AG04449 (cell line): ENCODE measurements around the gene ZNF792.

Experiments used
- CTCF ChIA-PET: fragments of 350-600 bp; formaldehyde crosslinking; extraction: SDS; loops from one replicate; lab custom pipeline; 2021; ENCODE audit warnings: antibody characterized with exemption; lab: Yijun Ruan, JAX
- POLR2A ChIA-PET: fragments of 400-600, 350-600 bp; formaldehyde crosslinking; extraction: SDS; loops from one replicate; lab custom pipeline; 2020; ENCODE audit warnings: antibody characterized with exemption, inconsistent platforms; lab: Yijun Ruan, JAX
- DNase-seq: peaks from one replicate; pipeline ENCODE4 v3.0.0-alpha.2; 2010; ENCODE audit warnings: low read depth, low spot score
- H3K4me3 ChIP-seq: 2 replicates; pipeline ENCODE4 v1.5.1; 2011; ENCODE audit warnings: low read depth, mild to moderate bottlenecking, control low read depth, low read length
- TF ChIP-seq, protein P1 (sequence below): IDR thresholded peaks from one replicate; pipeline ENCODE4 v1.5.1; 2011; ENCODE audit warnings: mild to moderate bottlenecking, moderate library complexity, low read length, control low read depth, inconsistent platforms; ENCODE audit not compliant: insufficient read depth; ENCODE audit errors: missing control alignments

The ZNF792 gene

DNA sequence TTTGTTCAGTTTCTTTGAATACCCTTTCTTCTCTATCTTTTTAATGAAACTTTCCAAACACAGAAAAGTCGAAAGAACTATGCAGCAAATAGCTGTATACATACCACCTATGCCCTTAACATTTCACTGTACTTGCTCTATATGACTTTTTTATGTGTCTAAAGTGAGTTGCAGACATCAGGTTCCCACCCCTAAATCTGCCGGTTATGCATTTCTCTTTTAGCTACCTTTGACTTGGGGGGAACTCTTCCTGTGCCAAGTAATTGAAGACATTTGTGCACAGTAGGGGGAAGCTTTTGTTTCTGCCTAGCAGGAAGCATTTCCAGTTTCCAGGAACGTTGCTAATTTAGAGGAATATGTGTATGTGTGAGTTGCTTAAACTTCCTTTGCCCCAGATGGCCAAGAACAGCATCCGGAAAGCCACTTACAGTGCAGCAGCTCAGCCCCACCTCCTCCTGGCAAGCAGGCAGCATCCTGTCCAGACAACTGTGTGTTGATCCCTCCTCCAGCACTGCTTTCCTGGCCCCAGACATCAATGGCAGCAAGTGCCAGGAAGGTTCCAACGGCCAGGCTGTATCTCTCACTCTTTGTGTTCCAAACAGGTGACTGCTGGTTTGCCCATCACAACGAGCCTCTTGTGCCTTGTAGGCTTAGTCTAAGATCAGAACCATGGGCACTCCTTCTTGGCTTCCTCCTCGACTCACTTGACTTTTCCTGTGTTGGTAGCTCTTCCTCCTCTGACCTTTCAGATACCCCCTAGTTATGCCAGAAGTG is 21.4 kb upstream of the ZNF792 start:
- no peak overlapping the region for H3K4me3 ChIP-seq
- ChIA-PET POLR2A (no interaction called here), CTCF (interaction anchor here (0.9 to 3.0 kb wide), 4 partner anchors 12 to 150 kb away, joined by 3 to 19 read pairs (median 10); no protein-coding TSS in a partner anchor)
- no peak for DNase-seq
- TF ChIP-seq, protein P1, sequence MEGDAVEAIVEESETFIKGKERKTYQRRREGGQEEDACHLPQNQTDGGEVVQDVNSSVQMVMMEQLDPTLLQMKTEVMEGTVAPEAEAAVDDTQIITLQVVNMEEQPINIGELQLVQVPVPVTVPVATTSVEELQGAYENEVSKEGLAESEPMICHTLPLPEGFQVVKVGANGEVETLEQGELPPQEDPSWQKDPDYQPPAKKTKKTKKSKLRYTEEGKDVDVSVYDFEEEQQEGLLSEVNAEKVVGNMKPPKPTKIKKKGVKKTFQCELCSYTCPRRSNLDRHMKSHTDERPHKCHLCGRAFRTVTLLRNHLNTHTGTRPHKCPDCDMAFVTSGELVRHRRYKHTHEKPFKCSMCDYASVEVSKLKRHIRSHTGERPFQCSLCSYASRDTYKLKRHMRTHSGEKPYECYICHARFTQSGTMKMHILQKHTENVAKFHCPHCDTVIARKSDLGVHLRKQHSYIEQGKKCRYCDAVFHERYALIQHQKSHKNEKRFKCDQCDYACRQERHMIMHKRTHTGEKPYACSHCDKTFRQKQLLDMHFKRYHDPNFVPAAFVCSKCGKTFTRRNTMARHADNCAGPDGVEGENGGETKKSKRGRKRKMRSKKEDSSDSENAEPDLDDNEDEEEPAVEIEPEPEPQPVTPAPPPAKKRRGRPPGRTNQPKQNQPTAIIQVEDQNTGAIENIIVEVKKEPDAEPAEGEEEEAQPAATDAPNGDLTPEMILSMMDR, result no peak

DNA sequence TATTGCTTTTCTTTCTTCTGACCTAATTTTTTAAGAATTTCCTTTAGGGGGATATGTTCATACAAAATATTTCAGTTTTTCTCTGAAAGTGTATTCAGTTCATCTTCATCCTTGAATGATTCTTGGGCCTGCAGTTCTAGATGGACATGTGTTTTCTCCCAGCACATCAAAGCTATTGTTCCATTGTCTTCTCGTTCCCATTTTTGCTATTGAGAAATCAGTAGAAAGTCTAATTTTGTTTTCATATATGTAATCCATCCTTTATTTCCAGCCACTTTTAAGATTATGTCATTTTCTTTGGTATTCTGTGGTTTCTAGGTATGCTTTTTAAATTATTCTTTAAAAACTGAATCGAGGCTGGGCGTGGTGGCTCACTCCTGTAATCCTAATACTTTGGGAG is 20.3 kb upstream of the ZNF792 start:
- TF ChIP-seq, protein P1, result no peak
- no peak overlapping the region for H3K4me3 ChIP-seq
- no peak for DNase-seq
- POLR2A ChIA-PET, result no interaction called here
- CTCF ChIA-PET, result interaction anchor here (0.7 to 2.7 kb wide), 3 partner anchors 10 to 27 kb away, joined by 3 to 15 read pairs (median 4); no protein-coding TSS in a partner anchor

DNA sequence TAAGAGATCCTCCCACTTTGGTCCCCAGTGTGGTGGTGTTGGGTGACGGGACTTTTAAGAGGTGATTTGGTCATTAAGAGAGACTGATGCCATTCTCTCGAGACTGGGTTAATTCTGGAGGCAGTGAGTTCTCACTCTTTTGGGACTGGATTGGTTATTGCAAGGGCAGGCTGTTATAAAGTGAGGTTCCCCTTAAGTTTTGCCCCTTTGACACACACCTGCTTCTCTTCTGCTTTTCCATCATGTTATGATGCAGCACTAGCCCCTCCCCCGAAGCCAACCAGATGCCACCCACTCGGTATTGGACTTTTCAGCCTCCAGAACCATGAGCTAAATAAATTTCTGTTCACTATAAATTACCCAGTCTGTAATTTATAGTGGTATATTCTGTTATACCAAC is 19.8 kb upstream of the ZNF792 start:
- ChIA-PET POLR2A (no interaction called here), CTCF (interaction anchor here (0.7 to 2.7 kb wide), 3 partner anchors 10 to 28 kb away, joined by 3 to 15 read pairs (median 4); no protein-coding TSS in a partner anchor)
- TF ChIP-seq, protein P1, result no peak
- no peak overlapping the region for H3K4me3 ChIP-seq
- no peak for DNase-seq

DNA sequence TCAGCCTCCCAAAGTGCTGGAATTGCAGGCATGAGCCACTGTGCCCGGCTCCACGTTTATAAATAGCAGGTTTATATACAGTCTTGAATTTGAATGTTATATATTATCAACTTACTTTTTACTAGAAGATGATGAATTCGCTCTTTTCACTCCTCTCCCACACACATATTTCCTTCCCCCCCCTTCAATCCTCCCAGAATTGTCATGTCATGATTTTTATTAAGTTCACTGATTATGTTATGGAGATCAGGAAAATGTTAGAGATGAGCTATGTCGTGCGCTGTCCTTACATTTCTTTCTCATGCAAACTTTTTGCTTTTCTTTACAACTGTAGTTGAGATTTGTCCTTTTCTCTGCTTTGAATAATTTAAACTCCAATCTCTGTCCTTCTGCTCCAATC is 18.2 kb upstream of the ZNF792 start:
- no peak overlapping the region for H3K4me3 ChIP-seq
- TF ChIP-seq, protein P1, result no peak
- no peak for DNase-seq
- ChIA-PET POLR2A (no interaction called here), CTCF (interaction anchor here (0.7 to 1.2 kb wide), 3 partner anchors 9 to 11 kb away, joined by 3 to 4 read pairs (median 3); no protein-coding TSS in a partner anchor)

DNA sequence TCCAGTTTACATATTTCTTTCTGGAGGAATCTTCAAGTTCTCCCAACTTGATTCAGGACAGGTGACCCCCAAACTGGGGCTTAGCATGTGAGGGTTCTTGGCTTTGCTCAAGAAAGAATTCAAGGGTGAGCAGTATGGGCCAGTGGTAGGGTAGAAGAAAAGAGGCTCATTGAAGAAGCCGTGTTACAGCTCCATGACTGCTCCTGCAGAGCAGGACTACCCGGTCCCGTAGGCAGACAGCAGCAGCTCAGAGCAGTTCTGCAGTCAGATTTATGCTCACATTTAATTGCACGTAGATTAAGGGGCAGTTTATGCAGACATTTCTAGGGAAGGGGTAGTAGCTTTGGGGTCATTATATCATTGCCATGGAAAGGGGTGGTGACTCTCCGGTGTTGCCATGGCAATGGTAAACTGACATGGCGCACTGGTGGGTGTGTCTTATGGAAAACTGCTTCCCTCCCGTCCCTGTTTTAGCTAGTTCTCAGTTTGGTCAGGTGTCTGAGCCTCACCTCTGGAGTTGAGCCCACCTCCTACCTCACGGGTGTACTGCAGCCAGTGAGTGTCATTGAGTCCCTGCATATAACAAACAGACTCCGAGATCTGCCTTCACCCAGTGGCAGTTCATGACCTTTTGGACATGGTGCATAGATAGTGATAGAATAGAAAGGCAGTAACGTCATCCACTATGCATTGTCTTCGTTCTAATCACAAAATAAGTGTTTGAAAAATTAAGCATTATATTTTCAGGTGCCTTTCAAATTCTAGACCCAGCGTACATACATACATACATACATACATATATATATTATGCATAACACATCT is 16.0 kb upstream of the ZNF792 start:
- TF ChIP-seq, protein P1, result no peak
- no peak for DNase-seq
- ChIA-PET CTCF (no interaction called here), POLR2A (no interaction called here)
- H3K4me3 ChIP-seq, result no peak overlapping the region

DNA sequence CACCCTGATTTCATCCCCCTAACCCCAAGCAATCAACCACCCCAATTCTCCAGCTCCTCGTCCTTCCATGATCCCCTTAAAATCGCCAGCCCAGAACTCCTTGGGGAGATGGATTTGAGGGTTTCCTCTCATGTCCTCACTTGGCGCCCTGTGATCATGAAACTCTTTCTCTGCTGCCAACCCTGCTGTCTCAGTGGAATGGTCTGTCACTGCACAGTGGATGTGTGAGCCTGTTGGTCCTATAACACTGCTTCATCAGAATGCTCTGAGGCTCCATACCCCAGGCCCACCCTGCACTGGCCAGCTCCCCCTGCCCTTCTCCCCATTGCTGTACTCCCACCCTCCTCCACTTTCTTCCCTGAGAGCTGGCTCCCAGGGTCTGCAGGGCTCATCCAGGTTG is 12.6 kb upstream of the ZNF792 start:
- no peak for DNase-seq
- ChIA-PET CTCF (interaction anchor here (1.6 to 6.6 kb wide), 2 partner anchors 37 to 68 kb away, joined by 5 to 67 read pairs; no protein-coding TSS in a partner anchor), POLR2A (no interaction called here)
- TF ChIP-seq, protein P1, result no peak
- no peak overlapping the region for H3K4me3 ChIP-seq
